ENCODE data around the gene MPRIP.
A peak's percentile ranks its signal among the peaks of the same experiment; 100 is the strongest.
"Not testable (repeated sequence)": the region's sequence is repeated elsewhere in the genome, so short reads cannot be mapped to it uniquely, and the experiment has no call there.

The MPRIP gene

DNA sequence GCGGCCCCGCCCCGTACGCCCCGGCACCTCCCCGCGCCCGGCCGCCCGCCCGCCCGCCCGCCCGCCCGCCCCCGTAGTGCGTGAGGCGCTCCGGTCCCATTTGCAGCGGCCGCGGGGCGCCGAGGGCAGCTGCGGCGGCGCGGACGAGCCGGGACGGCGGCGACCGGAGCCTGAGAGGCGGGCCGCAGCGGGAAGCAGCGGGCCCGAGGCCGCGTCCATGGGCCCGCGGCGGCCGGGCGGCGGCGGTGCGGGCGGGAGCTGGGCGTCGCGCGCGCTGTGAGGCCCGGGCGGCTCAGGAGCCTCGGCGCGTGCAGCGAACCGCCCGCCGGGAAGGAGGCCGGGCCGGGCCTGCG lies at the start of gene MPRIP:
MPRIP (plus strand) TSS at position 74 of the 353 bp plus-strand sequence. CDS start 392 bp downstream, outside the sequence.
- no peak for DNase-seq (ENCODE audit: low spot score)

GRCh38 chr17:16994631-16995030 lies 47.6 kb upstream of the MPRIP start:
- no peak for DNase-seq (ENCODE audit: low spot score)

DNA sequence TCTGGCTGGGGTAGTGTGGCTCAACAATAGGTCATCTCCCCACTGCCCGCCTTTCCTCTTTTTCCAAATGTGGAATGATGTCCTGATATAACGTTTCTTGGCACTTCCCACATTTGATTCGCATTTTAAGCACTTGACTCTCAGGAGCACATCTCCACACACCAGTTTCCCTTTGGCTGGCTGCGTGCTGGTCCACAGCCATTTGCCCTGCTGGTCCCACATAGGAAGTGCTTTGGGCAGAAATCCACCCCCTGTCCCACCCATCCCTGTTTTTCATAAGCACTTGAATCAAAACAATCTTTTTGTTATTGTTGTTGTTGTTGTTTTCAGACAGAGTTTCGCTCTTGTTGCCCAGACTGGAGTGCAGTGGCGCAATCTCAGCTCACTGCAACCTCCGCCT lies 46.3 kb upstream of the MPRIP start:
- DNase-seq (ENCODE audit: low spot score): no peak

GRCh38 chr17:16996726-16997125 lies 45.5 kb upstream of the MPRIP start:
- DNase-seq (ENCODE audit: low spot score): not testable (repeated sequence)

DNA sequence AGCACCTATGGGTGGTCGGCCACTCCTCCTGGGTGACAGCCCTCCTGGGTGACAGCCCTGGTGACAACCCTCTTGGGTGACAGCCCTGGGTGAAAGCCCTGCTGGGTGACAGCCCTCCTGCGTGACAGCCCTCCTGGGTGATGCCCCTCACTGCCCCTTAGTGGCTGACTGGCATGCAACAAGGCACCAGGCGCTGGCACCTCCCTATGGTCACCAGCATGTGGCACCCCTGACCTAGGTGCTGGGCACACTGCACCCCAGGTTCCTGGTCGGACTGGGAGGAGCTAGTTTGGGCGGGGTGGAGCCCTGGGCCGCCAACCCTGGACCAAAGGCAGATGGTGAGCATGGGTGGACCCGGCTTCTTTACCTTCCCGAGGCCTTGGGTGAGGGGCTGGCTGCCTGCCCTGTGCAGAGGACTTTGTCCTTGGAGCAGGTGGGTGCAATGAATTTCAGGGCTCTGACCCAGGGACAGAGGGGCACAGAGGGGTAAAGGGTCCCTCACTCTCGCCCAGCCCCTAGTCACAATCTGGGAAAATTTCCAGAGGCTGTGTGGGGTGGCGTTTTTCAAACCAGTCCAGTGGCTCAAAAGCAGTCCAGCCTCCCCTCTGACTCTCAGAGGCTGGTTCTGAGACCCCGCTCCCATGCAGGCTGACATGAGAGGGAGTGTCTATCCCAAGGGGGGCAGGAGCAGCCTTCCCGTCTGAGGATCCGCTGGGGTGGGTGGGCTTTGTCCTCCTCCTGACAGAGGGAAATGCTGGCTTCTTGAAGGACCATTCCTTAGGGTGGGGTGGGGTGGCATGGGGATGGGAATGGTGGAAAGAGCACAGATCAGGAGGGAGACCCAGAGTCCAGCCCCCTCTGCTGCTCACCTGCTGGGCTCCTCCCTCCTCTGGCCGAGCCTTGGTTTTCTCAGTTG lies 44.5 kb upstream of the MPRIP start:
- DNase-seq (ENCODE audit: low spot score): no peak

DNA sequence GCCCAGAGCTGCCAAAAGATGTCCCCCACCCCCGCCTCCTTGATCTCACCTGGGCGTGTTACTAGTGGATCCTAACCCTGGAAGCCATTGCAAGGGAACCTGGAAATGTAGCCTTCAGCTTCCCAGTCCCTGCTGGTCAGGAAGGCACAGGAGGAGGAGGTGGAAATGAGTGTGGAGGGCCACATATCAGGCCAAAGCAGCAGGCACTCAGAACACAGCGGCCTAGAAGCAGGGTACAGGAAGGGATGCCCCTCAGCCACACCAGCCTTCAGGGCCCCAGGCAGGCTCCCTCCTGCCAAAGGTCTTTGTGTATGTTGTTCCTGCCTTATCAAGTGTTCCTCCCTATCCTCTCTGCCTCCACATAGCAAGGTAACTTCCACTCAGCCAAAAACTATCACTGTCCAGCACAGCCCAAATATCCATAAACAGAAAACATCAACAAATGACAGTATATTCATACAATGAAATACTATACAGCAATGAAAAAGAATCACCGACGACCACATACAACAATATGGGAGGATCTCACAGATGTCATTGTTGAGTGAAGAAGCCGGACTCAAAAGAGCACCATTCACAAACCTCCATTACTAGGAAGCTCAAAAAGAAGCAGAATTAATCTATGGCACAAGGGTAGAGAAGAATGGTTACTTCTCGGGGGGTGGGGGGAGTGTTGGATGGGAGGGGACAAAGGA lies 42.2 kb upstream of the MPRIP start:
- no peak for DNase-seq (ENCODE audit: low spot score)

DNA sequence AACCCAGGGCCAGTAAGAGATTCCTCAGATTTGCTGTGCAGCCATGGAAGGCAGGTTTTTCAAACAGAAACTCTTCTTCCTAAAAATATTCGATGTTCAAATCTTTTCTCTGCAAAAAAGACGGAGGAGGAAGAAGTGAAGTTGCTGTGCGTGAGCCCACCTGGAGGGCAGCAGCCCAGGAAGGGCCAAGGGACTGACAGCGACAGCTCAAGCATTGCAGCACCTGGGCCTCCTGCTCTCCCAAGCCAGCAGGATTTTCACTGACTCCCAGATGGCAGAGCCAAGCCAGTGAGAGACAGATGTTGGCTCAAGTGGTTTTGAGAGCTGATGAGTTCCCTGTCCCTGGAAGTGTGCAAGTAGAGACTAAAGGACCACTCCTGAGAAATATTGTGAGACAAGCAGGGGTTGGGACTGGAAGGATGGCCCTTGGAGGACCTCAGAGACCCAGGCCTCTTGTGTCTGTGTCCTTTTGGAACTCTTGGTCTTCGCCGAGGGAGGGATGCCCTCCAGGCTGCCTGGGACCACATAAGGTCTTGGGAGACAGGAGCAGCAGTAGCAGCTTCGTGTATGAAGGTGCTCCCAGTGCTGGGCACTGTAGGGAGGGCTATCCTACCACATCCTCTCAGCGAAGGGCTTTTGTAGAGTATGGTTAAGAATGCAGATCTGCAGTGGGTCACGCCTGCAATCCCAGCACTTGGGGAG lies 41.0 kb upstream of the MPRIP start:
- DNase-seq (ENCODE audit: low spot score): no peak

GRCh38 chr17:17001874-17002520 lies 40.3 kb upstream of the MPRIP start:
- peak; percentile 89 for DNase-seq (ENCODE audit: low spot score)

GRCh38 chr17:17002731-17003715 lies 39.2 kb upstream of the MPRIP start:
- DNase-seq (ENCODE audit: low spot score): not testable (repeated sequence)

DNA sequence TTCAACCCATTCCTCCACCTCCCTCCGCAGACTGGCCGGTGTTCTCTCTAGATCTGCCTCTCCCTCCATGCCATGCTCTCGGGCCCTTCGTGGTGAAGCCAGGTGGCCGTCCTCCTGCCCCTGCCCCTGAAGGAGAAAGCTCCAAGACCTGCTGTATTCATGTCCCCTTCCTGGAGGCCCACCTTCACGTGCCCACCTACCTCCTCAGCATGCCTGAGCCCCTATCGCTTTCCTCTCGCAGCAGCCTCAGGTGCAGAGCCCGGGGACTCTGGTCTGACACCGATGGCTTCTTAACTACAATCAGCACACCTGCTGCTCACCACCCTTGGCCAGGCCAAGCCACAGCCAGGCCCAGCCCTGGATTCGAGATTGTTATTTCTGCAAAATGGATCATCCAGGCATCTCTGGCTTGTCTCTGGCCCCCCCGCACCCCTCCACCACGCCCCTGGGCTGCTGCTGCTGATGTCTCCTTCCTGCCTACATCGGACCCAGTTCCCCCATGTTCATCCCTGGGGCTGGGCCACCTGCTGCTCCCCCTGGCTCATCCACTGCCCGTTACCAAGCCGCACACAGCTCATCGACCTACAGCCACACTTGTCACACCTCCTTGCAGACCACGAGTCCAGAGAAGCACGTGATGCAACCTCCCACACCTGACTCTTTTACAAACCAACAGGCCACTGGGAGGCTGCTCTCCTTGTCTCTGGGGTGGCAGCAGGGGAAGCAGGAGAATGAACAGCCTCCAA lies 37.8 kb upstream of the MPRIP start:
- DNase-seq (ENCODE audit: low spot score): no peak

DNA sequence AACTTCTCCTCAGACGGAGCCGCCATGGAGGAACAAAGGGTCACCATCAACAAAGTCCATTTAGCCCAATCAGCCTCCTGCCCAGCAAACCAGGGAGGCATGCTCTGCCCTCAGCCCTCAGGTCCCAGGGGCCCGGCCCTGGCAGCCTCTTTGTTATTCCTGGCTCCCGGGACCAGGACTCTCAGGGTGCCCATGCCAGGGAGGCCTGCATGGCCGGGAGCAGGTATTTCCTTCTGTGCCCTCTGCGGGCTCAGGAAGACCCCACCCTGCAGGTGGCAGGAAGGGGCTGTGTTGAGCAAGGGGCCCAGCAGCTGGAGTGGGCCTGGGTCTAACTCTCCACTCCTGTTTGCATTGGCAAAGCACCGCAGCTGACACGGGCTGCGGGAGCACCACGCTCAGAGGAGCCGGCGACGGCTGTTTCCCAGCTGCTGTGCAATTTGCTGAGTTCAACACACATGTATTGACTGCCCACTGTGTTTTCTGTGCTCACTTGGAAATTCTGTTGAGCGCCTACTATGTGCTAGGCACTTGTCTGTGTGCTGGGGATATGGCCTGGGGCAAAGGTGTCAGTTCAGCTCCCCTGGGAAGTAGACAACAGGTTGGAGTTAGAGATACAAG lies 37.2 kb upstream of the MPRIP start:
- DNase-seq (ENCODE audit: low spot score): not testable (repeated sequence)

DNA sequence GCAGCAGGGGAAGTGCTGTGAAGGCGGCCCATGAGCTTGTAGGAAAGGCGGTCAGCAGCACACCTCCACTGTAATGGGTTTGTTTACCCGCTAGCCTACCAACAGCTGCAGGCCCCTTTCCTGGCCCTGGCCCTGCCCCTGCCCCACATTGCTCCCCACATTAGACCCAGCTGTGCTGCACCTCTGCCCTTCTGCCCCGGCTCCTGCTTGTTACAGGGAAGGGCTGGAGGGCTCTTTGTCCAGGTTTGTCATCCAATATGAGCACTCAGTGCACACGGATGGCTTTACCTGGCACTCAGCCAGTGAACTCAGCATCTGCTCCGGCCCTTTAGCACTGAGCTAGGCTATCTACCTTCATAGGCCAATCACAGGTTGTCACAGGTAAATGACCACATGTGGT lies 34.4 kb upstream of the MPRIP start:
- not testable (repeated sequence) for DNase-seq (ENCODE audit: low spot score)

- DNase-seq (ENCODE audit: low spot score): not testable (repeated sequence)
Observed at GRCh38 chr17:17008621-17009397, 33.4 kb upstream of the MPRIP start.

- not testable (repeated sequence) for DNase-seq (ENCODE audit: low spot score)
Observed at GRCh38 chr17:17009972-17010371, 32.3 kb upstream of the MPRIP start.

DNA sequence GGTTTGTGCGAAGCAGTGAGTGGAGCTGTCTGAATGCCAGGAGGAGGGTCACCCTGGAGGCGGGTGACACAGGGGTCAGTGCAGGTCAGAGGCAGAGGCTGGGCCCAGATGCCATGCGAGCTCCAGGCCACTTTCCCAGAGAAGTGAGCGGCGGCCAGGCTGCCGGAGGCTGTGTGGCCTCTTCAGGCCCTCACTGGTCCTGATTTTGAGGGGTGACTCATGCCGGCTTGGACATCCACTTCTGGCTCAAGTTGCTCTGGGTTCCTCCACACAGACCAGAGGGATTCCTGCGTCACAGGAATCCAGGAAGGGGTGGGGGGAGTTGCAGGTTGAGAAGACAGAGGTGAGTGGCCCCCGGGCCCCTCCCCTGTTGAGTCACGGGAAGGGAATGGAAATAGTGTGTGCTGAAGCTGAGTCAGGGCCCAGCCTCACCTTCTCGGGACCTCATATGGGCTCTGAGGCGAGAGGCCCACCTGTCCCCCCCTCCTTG lies 31.7 kb upstream of the MPRIP start:
- DNase-seq (ENCODE audit: low spot score): not testable (repeated sequence)

- peak; percentile 58 for DNase-seq (ENCODE audit: low spot score)
Observed at GRCh38 chr17:17011043-17011907, 31.0 kb upstream of the MPRIP start.
